H1 (cell line): ENCODE results near the gene TPRN. TPM values are rescaled to one million over a fixed set of nuclear protein-coding genes. Genes with fewer than 3 reads are reported as not detected.

Experiments
- BACH1 ChIP-seq: IDR thresholded peaks from 2 replicates; pipeline ENCODE4 v1.6.1; 2012; ENCODE audit warnings: low read length, improper control_type of control experiment
- EGR1 ChIP-seq: IDR thresholded peaks from 2 replicates; pipeline ENCODE4 v1.6.1; 2011; ENCODE audit warnings: low read depth, low read length, borderline replicate concordance
- HDAC6 ChIP-seq: IDR thresholded peaks from one replicate; pipeline ENCODE4 v1.7.1; 2012; ENCODE audit warnings: low read depth, mild to moderate bottlenecking, inconsistent platforms, low read length, moderate library complexity
- KDM5A ChIP-seq: fragments of 200-600 bp; IDR thresholded peaks from 2 replicates; pipeline ENCODE4 v1.7.1; 2012; ENCODE audit warnings: mild to moderate bottlenecking, low read length, inconsistent platforms, mixed read lengths
- SIX5 ChIP-seq: IDR thresholded peaks from 2 replicates; pipeline ENCODE4 v1.6.1; 2011; ENCODE audit warnings: mild to moderate bottlenecking, low read depth, low read length
- SRF ChIP-seq: IDR thresholded peaks from 2 replicates; pipeline ENCODE4 v1.6.1; 2011; ENCODE audit warnings: mild to moderate bottlenecking, low read depth, low read length, moderate library complexity
- polyA plus RNA-seq, 7 experiments: library from polyadenylated mRNA; depleted of rRNA in 3 of 7; stranded (reverse) in 5 of 7; unstranded in 2 of 7; fragments of >200 nt in 5 of 7; fragments of 200-250 nt in 2 of 7; gene quantifications; 1 replicate in 5 of 7; 2 replicates in 1 of 7; 4 replicates in 1 of 7; pipeline versions ENCODE4 v1.2.1 to v1.2.3, GENCODE V29; 2011 to 2013; ENCODE audit warnings: missing spikeins in 2 of 7, mixed read lengths in 2 of 7
- total RNA-seq: library from RNA; stranded (reverse); fragmentation: NEBNext Ultra II Directional; extraction: Animal tissue kit (Norgen Biotek cat#: 25700); gene quantifications from 2 replicates; pipeline ENCODE4 v1.2.1, GENCODE V29; 2021

The TPRN gene
- total and polyA plus RNA-seq, 2 of the 8 experiments (the other 6 are each of a cell fraction or from before 2014, with no cell fraction given): 9.7 to 23.2 TPM

DNA sequence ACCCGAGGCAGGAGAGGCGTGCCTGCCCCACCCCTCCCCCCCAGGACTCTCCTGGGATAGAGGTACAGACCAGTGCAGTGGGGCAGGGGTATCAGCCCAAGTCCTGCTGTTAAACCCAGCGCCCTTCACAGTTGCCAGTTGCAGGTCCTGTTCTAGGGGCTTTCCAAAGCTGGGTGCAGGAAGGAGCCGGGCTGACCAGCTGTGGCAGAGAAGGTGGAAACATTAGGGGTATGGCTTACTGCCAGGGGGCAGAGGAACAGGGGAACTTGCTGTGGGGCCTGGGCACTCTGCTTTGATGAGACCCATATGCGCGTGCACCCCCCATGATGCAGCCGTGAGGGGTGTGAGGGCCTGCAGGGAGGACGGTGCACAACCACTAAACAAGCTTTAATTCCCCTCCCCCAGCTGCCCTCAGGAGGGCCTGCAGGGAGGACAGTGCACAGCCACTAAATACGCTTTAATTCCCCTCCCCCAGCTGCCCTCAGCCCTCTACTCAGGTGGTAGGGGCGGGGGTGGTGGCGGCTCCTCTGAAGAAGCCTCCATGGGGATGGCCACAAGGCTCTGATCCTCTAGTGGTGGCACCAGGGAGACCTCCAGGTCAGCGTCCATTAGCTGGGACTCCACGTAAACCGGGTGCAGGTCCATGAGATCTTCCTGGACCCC lies 29.9 kb downstream of the TPRN start (continued):
- TF ChIP-seq BACH1 (no peak), SRF (no peak), EGR1 (no peak), SIX5 (no peak), KDM5A (no peak), HDAC6 (no peak)
